ENCODE data around the gene JAGN1.

DNA sequence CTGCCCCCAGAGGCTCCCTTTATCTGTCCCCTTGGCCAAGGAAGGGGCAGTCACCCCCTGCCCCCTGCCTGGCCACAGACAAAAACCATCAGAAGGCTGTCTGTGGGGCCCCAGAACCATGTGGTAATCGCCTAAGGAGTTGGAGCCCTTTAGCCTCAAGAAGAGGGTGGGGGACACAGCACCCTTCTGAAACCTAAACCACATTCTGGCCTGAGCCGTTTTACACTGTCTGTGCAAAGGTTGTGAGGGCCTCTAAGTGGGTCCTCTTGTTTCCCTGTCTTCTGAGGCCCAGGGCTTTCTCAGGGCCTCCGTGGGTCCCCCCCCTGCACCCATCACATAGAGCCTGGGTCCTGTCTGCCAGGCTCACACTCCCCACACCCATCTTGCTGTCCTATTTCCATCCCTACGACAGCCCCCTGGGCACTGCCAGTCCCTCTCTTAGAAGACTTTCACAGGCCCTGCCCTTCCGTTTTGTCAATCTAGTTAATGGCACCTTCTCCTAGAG lies 28.7 kb upstream of the JAGN1 start:
- TF ChIP-seq, protein P1, sequence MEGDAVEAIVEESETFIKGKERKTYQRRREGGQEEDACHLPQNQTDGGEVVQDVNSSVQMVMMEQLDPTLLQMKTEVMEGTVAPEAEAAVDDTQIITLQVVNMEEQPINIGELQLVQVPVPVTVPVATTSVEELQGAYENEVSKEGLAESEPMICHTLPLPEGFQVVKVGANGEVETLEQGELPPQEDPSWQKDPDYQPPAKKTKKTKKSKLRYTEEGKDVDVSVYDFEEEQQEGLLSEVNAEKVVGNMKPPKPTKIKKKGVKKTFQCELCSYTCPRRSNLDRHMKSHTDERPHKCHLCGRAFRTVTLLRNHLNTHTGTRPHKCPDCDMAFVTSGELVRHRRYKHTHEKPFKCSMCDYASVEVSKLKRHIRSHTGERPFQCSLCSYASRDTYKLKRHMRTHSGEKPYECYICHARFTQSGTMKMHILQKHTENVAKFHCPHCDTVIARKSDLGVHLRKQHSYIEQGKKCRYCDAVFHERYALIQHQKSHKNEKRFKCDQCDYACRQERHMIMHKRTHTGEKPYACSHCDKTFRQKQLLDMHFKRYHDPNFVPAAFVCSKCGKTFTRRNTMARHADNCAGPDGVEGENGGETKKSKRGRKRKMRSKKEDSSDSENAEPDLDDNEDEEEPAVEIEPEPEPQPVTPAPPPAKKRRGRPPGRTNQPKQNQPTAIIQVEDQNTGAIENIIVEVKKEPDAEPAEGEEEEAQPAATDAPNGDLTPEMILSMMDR (IDR thresholded peaks at IDR 0.05) = no peak
- no peak for TF ChIP-seq EZH2 (IDR thresholded peaks at IDR 0.05; ENCODE audit: borderline replicate concordance, insufficient read depth, low read depth, low read length, poor library complexity, severe bottlenecking)

Measured in B cell (primary cell).